Heart right ventricle (tissue), 16 donors: ENCODE measurements around the gene AGO3. TPM values are rescaled to one million over a fixed set of nuclear protein-coding genes. Genes with fewer than 3 reads are reported as not detected.

Experiments used
- ATAC-seq, 8 donors: fragments of 200-7000 bp; cut with Tn5 transposase; one replicate each; pipeline ENCODE4 v1.9.1; 2020; ENCODE audit warnings: mild to moderate bottlenecking in 8 of 8, moderate library complexity in 8 of 8, moderate number of reproducible peaks in 1 of 8
- DNase-seq, 2 donors: peaks; one replicate each; pipeline ENCODE4 v3.0.0-alpha.2; 2020
- H3K27ac ChIP-seq, 10 donors: fragments of 200-600 bp; sonication (generic) in 2 of 10; one replicate each; pipeline versions ENCODE4 v1.5.0 to v1.8.0; 2020 to 2022; ENCODE audit warnings: mild to moderate bottlenecking in 3 of 10
- H3K27me3 ChIP-seq, 7 donors: fragments of 200-600 bp; one replicate each; pipeline ENCODE4 v1.8.0; 2021 to 2022; ENCODE audit warnings: mild to moderate bottlenecking in 2 of 7
- H3K36me3 ChIP-seq, 9 donors: fragments of 200-600 bp; sonication (generic) in 1 of 9; one replicate each; pipeline versions ENCODE4 v1.5.0 to v1.8.0; 2020 to 2022; ENCODE audit warnings: mild to moderate bottlenecking in 2 of 9
- H3K4me1 ChIP-seq, 9 donors: fragments of 200-600 bp; sonication (generic) in 1 of 9; one replicate each; pipeline versions ENCODE4 v1.5.0 to v1.8.0; 2020 to 2022; ENCODE audit warnings: mild to moderate bottlenecking in 4 of 9
- H3K4me3 ChIP-seq, 10 donors: fragments of 200-600 bp; sonication (generic) in 2 of 10; one replicate each; pipeline versions ENCODE4 v1.5.0 to v1.8.0; 2020 to 2022; ENCODE audit warnings: mild to moderate bottlenecking in 7 of 10, moderate library complexity in 2 of 10
- H3K9me3 ChIP-seq, 11 donors: fragments of 200-600 bp in 10 of 11; sonication (generic) in 2 of 11; one replicate each; pipeline versions ENCODE4 v1.5.0 to v1.8.0; 2013 to 2022; ENCODE audit warnings: mild to moderate bottlenecking in 2 of 11, control low read depth in 1 of 11, moderate library complexity in 1 of 11
- WGBS, 2 donors: extraction: QIAGEN DNeasy Blood & Tissue Kit; methylation state at CpG; one replicate each; pipeline ENCODE4 v1.1.7; 2013; ENCODE audit warnings: inconsistent platforms in 1 of 2; 5-methylcytosine and 5-hydroxymethylcytosine counted together
- intact Hi-C, 10 donors: fragments of 100-400 bp; cut with DNase I; formaldehyde crosslinking; loops; one replicate each; pipeline versions ENCODE4 v1.11.1 to v1.14.2; 2022
- polyA plus RNA-seq, 2 donors: library from polyadenylated mRNA; stranded (reverse); fragments of 200-250 nt; gene quantifications; one replicate each; pipeline ENCODE4 v1.2.3, GENCODE V29; 2013
- total RNA-seq, 10 donors: library from RNA; stranded (reverse); fragmentation: NEBNext Ultra II Directional in 3 of 10; extraction: Animal tissue kit (Norgen Biotek cat#: 25700) in 3 of 10; gene quantifications; one replicate each; pipeline versions ENCODE4 v1.2.1 to v1.2.4, GENCODE V29; 2021 to 2023
- TF ChIP-seq, protein P1 (sequence below), 9 donors: fragments of 200-600 bp; sonication (generic) in 2 of 9; IDR thresholded peaks; one replicate each; pipeline versions ENCODE4 v1.5.0 to v1.8.0; 2021 to 2022; ENCODE audit warnings: antibody characterized with exemption in 9 of 9, mild to moderate bottlenecking in 5 of 9, moderate library complexity in 1 of 9
- donor health status: Arrhythmogenic right ventricular cardiomyopathy.
- donor health status: ischemic (EF 13 %, LVEDD 7.1; RV severe dilation, severe dysfunction).
- donor health status: healthy with polysubstance abuse.
- donor health status: DM: no; HTN: yes; CAD: no.
- donor health status: DM: no; HTN: no; CAD: no.
- donor health status: ischemic (EF 25% LVEDD 6.9; RV normal size, moderate dysfunction).
- donor health status: ischemic (EF 25% LVEDD 5.7; RV mildly dilated, moderate dysfunction).
- donor health status: healthy.
- donor health status: DM: yes; HTN: yes; CAD: no.
- donor health status: Ischemic cardiomyopathy.
- donor health status: ischemic (EF 35%, LVEDD 5.7; RV mildly dilated, moderate dysfunction).
- donor health status: nonischemic (EF 11% LVEDD 7.7; RV severe dilation, severe dysfunction).
- donor health status: DM: yes; HTN: yes; CAD: no.
- donor health status: PGD.
- donor health status: ischemic (EF 29% LVEDD 5.4; RV normal size, mild dysfunction).
- donor health status: nonischemic (EF 23%, LVEDD 6.1; RV moderate dilation, normal function).

The AGO3 gene
- total and polyA plus RNA-seq, 12 donors: 2.2 to 20.7 (median 14.7) TPM

DNA sequence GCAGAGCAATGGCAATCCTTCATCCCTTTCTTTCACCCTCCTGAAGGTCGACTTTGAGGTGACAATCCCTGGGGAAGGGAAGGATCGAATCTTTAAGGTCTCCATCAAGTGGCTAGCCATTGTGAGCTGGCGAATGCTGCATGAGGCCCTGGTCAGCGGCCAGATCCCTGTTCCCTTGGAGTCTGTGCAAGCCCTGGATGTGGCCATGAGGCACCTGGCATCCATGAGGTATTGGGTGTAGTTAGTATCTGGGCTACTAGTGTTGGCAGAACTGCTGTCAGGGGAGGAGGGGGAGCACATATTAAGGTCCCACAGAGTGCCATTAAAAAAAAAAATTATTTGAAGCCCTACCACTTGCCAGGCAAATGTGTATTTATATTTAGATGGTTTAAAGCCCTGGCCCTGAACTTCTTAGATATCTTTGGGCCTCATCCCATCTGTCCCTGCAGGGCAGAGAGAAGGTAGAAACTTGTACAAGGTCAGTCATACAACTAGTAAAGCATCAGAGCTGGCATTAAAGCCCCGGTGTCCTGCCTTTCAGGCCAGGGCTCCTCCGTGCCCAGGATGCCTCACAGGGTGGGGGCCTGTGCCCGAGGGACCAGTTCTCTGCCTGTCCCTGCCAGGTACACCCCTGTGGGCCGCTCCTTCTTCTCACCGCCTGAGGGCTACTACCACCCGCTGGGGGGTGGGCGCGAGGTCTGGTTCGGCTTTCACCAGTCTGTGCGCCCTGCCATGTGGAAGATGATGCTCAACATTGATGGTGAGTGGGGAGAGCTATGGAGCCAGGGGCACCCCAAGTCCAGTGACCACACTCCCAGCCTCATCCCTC lies 37.6 kb upstream of the AGO3 start:
- H3K36me3 ChIP-seq: peaks cover 0 to 100% (median 37%) of the 10 kb centered on the region in 9 donors
- no peaks in the 10 kb centered on the region for H3K9me3 ChIP-seq
- intact Hi-C loops: no loop called here
- peak overlapping the region in 4 of 10 donors; percentile 12 to 80 (median 36) for H3K27ac ChIP-seq
- TF ChIP-seq, protein P1, sequence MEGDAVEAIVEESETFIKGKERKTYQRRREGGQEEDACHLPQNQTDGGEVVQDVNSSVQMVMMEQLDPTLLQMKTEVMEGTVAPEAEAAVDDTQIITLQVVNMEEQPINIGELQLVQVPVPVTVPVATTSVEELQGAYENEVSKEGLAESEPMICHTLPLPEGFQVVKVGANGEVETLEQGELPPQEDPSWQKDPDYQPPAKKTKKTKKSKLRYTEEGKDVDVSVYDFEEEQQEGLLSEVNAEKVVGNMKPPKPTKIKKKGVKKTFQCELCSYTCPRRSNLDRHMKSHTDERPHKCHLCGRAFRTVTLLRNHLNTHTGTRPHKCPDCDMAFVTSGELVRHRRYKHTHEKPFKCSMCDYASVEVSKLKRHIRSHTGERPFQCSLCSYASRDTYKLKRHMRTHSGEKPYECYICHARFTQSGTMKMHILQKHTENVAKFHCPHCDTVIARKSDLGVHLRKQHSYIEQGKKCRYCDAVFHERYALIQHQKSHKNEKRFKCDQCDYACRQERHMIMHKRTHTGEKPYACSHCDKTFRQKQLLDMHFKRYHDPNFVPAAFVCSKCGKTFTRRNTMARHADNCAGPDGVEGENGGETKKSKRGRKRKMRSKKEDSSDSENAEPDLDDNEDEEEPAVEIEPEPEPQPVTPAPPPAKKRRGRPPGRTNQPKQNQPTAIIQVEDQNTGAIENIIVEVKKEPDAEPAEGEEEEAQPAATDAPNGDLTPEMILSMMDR (IDR thresholded peaks at IDR 0.05): no peak
- no peak overlapping the region for H3K4me3 ChIP-seq
- no peaks in the 10 kb centered on the region for H3K27me3 ChIP-seq
- ATAC-seq (peak in 6 of 8 donors; percentile 14 to 83 (median 60)), DNase-seq (peak in 1 of 2 donors; percentile 17)
- 88 to 90% methylated on average over 14 of the region's 14 CpGs for WGBS, 2 donors
- peaks cover 0 to 27% (median 15%) of the 10 kb centered on the region in 9 donors for H3K4me1 ChIP-seq

DNA sequence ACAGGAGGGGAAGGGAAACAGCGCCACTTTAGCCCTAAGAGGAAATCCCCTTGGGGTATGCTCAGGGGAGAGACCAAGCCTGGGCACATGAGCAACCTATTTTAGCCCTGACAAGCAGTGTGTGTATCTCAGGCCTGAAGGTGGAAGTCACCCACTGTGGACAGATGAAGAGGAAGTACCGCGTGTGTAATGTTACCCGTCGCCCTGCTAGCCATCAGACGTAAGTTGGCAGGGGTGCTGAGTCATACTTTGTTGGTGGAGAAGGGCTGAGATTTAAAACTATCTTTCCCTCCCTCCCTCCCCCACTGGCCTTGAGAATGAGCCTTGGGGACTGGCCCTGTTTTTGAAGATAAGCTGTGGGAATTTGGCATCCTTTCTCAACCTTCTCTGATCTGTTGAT lies 36.7 kb upstream of the AGO3 start:
- Histone ChIP-seq H3K4me3 (no peak overlapping the region), H3K27me3 (no peaks in the 10 kb centered on the region), H3K4me1 (peaks cover 0 to 25% (median 15%) of the 10 kb centered on the region in 9 donors), H3K36me3 (peaks cover 0 to 100% (median 45%) of the 10 kb centered on the region in 9 donors), H3K9me3 (no peaks in the 10 kb centered on the region), H3K27ac (peak overlapping the region in 4 of 10 donors; percentile 12 to 80 (median 36))
- ATAC-seq (peak; percentile 38 to 92 (median 72)), DNase-seq (peak in 1 of 2 donors; percentile 20)
- TF ChIP-seq, protein P1 (IDR thresholded peaks at IDR 0.05): no peak
- WGBS, 2 donors: 61 to 67% methylated on average over 6 of the region's 6 CpGs
- intact Hi-C loops: no loop called here

DNA sequence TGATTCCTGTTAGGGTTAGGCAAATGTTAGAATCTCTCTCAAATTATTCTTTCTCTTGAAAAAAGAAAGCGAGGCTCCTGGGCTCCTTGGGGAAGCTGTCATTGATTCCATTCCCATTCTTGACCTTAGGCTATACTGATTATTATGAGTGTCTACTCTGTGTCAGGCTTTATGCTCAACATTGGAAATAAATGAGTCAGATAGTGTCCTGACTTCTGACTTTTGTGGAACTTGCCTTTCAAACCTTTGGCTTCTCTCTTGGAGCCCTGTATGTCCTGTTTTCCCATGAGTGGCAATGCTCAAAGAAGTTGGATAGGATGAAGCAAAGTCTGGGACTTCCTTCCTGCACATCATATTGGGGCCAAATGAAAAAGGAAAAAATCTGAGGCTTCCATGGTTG lies 36.2 kb upstream of the AGO3 start:
- 92 to 95% methylated on average over 1 of the region's 1 CpG for WGBS, 2 donors
- no peak overlapping the region for H3K4me3 ChIP-seq
- H3K27ac ChIP-seq: peak overlapping the region in 1 of 10 donors; percentile 80
- H3K9me3 ChIP-seq: no peaks in the 10 kb centered on the region
- intact Hi-C loops: no loop called here
- DNase-seq (no peak), ATAC-seq (no peak)
- no peaks in the 10 kb centered on the region for H3K27me3 ChIP-seq
- peaks cover 0 to 100% (median 45%) of the 10 kb centered on the region in 9 donors for H3K36me3 ChIP-seq
- peaks cover 0 to 28% (median 15%) of the 10 kb centered on the region in 9 donors for H3K4me1 ChIP-seq
- TF ChIP-seq, protein P1 (IDR thresholded peaks at IDR 0.05): no peak

DNA sequence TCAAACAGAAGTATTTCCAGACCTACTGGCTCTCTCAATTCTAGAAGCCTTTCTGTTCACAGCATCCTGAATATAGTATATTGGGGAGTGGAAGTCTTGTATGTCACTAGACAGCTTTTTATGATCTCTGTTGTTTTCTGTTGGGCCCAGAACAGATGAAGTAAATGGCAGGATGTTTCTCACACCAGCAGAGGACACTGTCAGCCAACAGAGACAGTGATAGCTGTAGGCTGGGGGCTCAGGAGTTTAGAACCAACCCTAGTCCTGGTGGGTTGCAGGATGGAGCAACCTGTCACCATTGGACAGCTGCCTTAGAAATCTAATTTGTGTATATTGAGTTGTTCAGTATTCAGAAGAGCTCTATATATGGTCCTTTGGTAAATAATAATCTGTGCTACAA lies 31.0 kb upstream of the AGO3 start:
- no peaks in the 10 kb centered on the region for H3K9me3 ChIP-seq
- TF ChIP-seq, protein P1 (IDR thresholded peaks at IDR 0.05): no peak
- H3K27ac ChIP-seq: no peak overlapping the region
- no peak overlapping the region for H3K4me3 ChIP-seq
- H3K36me3 ChIP-seq: peaks cover 0 to 100% (median 47%) of the 10 kb centered on the region in 9 donors
- intact Hi-C loops: no loop called here
- DNase-seq (no peak), ATAC-seq (no peak)
- no peaks in the 10 kb centered on the region for H3K27me3 ChIP-seq
- H3K4me1 ChIP-seq: peaks cover 0 to 14% (median 0%) of the 10 kb centered on the region in 9 donors
